GM12892 (cell line): ENCODE data around the gene TEX36.
"Not testable (repeated sequence)": the region's sequence is repeated elsewhere in the genome, so short reads cannot be mapped to it uniquely, and the experiment has no call there.

Source experiments
- POLR2A ChIP-seq: IDR thresholded peaks from 2 replicates; pipeline ENCODE4 v1.6.1; 2011; ENCODE audit warnings: low read depth, low read length, control low read depth
- POLR2AphosphoS5 ChIP-seq: IDR thresholded peaks from 2 replicates; pipeline ENCODE4 v1.6.1; 2011; ENCODE audit warnings: low read depth, low read length, control low read depth
- TAF1 ChIP-seq: IDR thresholded peaks from 2 replicates; pipeline ENCODE4 v1.6.1; 2011; ENCODE audit warnings: low read depth, mild to moderate bottlenecking, control low read depth, low read length, borderline replicate concordance

DNA sequence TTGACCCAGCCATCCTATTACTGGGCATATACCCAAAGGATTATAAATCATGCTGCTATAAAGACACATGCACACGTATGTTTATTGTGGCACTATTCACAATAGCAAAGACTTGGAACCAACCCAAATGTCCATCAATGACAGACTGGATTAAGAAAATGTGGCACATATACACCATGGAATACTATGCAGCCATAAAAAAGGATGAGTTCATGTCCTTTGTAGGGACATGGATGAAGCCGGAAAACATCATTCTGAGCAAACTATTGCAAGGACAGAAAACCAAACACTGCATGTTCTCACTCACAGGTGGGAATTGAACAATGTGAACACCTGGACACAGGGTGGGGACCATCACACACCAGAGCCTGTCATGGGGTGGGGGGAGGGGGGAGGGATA lies 29.9 kb downstream of the TEX36 start:
- not testable (repeated sequence) for TF ChIP-seq TAF1, POLR2A, POLR2AphosphoS5
